Stimulated activated naive CD4-positive, alpha-beta T cell treated with Interleukin-2 at 50 U/mL for 16 hours (primary cell): ENCODE results near the gene CCDC51.
"Not testable (repeated sequence)": the region's sequence is repeated elsewhere in the genome, so short reads cannot be mapped to it uniquely, and the experiment has no call there.

Source experiments
- DNase-seq: peaks from one replicate; lab custom pipeline; 2025; lab: John Stamatoyannopoulos, UW

Gene CCDC51

GRCh38 chr3:48439820-48440589 lies at the start of gene CCDC51, which contains the start of gene TMA7:
Gene CCDC51 (minus strand): TSS chr3:48440119. CDS start chr3:48435128, 4,991 bp downstream.
Gene TMA7 (plus strand): TSS chr3:48440257. CDS start chr3:48440297, 40 bp downstream.
- DNase-seq, result peak; percentile 98

GRCh38 chr3:48486952-48487351 lies 47.0 kb upstream of the CCDC51 start:
- DNase-seq, result no peak

GRCh38 chr3:48482822-48483221 lies 42.9 kb upstream of the CCDC51 start:
- DNase-seq, result not testable (repeated sequence)

- DNase-seq, result not testable (repeated sequence)
These were observed 41.0 kb upstream of the CCDC51 start for GRCh38 chr3:48480891-48481290.

- peak; percentile 51 for DNase-seq
These were observed 39.0 kb upstream of the CCDC51 start for GRCh38 chr3:48478626-48479555.

- no peak for DNase-seq
These were observed 38.1 kb upstream of the CCDC51 start for GRCh38 chr3:48477959-48478520.

GRCh38 chr3:48476426-48477053 lies 36.6 kb upstream of the CCDC51 start:
- DNase-seq, result no peak

- no peak for DNase-seq
These were observed 35.3 kb upstream of the CCDC51 start for GRCh38 chr3:48475188-48475587.

GRCh38 chr3:48474619-48475018 lies 34.7 kb upstream of the CCDC51 start:
- no peak for DNase-seq

GRCh38 chr3:48474031-48474430 lies 34.1 kb upstream of the CCDC51 start:
- DNase-seq, result not testable (repeated sequence)

GRCh38 chr3:48473617-48473952 lies 33.7 kb upstream of the CCDC51 start:
- no peak for DNase-seq

GRCh38 chr3:48472923-48473616 lies 33.2 kb upstream of the CCDC51 start:
- DNase-seq, result peak; percentile 95

GRCh38 chr3:48472673-48472922 lies 32.7 kb upstream of the CCDC51 start:
- no peak for DNase-seq

- no peak for DNase-seq
These were observed 30.4 kb upstream of the CCDC51 start for GRCh38 chr3:48470286-48470685.

GRCh38 chr3:48469046-48469915 lies 29.4 kb upstream of the CCDC51 start:
- no peak for DNase-seq

- no peak for DNase-seq
These were observed 28.4 kb upstream of the CCDC51 start for GRCh38 chr3:48468329-48468731.

- no peak for DNase-seq
These were observed 27.8 kb upstream of the CCDC51 start for GRCh38 chr3:48467473-48468267.

- DNase-seq, result no peak
These were observed 27.2 kb upstream of the CCDC51 start for GRCh38 chr3:48467110-48467454.

- peak; percentile 24 for DNase-seq
These were observed 26.6 kb upstream of the CCDC51 start for GRCh38 chr3:48466386-48467109.
